Endothelial cell of umbilical vein (primary cell): ENCODE measurements around the gene ABCC11. TPM values are rescaled to one million over a fixed set of nuclear protein-coding genes. Genes with fewer than 3 reads are reported as not detected.

Experiments
- BruUV-seq: library from RNA; stranded (reverse); fragments of 400-500 nt; replicated peaks from 2 replicates; lab custom pipeline; 2021; lab: Mats Ljungman, UMichigan
- CTCF ChIA-PET: fragments of 300-600, 350-600 bp; sonication (Branson Sonifier 250); formaldehyde crosslinking; loops from one replicate; lab custom pipeline; 2021; ENCODE audit warnings: antibody characterized with exemption, inconsistent platforms; lab: Charles Lee
- POLR2A ChIA-PET: fragments of 300-600, 350-600 bp; sonication (Branson Sonifier 250); formaldehyde crosslinking; loops from one replicate; lab custom pipeline; 2021; ENCODE audit warnings: antibody characterized with exemption, inconsistent platforms; lab: Charles Lee
- DNase-seq: peaks from one replicate; pipeline ENCODE4 v3.0.0-alpha.2; 2011; ENCODE audit warnings: low read depth, low spot score
- FAIRE-seq: peaks from 2 replicates; lab custom pipeline; 2011; peaks lifted over from hg19 to GRCh38; lab: Jason Lieb, UNC
- H2AFZ ChIP-seq: 2 replicates; pipeline ENCODE4 v1.6.0; 2012; ENCODE audit warnings: low read depth, low read length, control low read depth, inconsistent platforms
- H3K27ac ChIP-seq: 2 replicates; pipeline ENCODE4 v1.5.1; 2011; ENCODE audit warnings: low read depth, mild to moderate bottlenecking, control low read depth, low read length, moderate library complexity; ENCODE audit not compliant: insufficient read depth
- H3K27me3 ChIP-seq, 2 experiments: 2 replicates each; pipeline versions ENCODE4 v1.6.0 to v1.6.1; 2011; ENCODE audit warnings: low read length in 2 of 2, mixed read lengths in 1 of 2; ENCODE audit not compliant: control insufficient read depth in 2 of 2, insufficient read depth in 2 of 2
- H3K36me3 ChIP-seq, 2 experiments: 2 replicates in 1 of 2; 3 replicates in 1 of 2; pipeline ENCODE4 v1.5.1; 2011; ENCODE audit warnings: low read length in 2 of 2, mild to moderate bottlenecking in 1 of 2, moderate library complexity in 1 of 2; ENCODE audit not compliant: control insufficient read depth in 2 of 2, insufficient read depth in 2 of 2; ENCODE audit errors: extremely low read depth in 1 of 2
- H3K4me1 ChIP-seq: 3 replicates; pipeline ENCODE4 v1.5.1; 2011; ENCODE audit warnings: mild to moderate bottlenecking, low read length; ENCODE audit not compliant: control insufficient read depth, insufficient read depth; ENCODE audit errors: extremely low read depth
- H3K4me2 ChIP-seq: 2 replicates; pipeline ENCODE4 v1.6.1; 2011; ENCODE audit warnings: low read length, control low read depth, mixed read lengths; ENCODE audit not compliant: insufficient read depth
- H3K4me3 ChIP-seq, 3 experiments: fragments of 200-600 bp in 1 of 3; sonication (generic), shearing (Covaris generic) in 1 of 3; replicated peaks in 1 of 3; 2 replicates each; pipeline ENCODE4 v1.5.1; 2011 to 2016; ENCODE audit warnings: control low read depth in 3 of 3, low read length in 3 of 3, mild to moderate bottlenecking in 2 of 3, inconsistent platforms in 1 of 3, low read depth in 1 of 3, moderate library complexity in 1 of 3; ENCODE audit not compliant: insufficient read depth in 1 of 3
- H3K79me2 ChIP-seq: 2 replicates; pipeline ENCODE4 v1.6.0; 2012; ENCODE audit warnings: low read length, inconsistent platforms; ENCODE audit not compliant: control insufficient read depth, insufficient read depth
- H3K9ac ChIP-seq: replicated peaks from 2 replicates; pipeline ENCODE3; 2011; ENCODE audit warnings: low read length, control low read depth; ENCODE audit not compliant: insufficient read depth; ENCODE audit errors: extremely low read depth
- H3K9me1 ChIP-seq: replicated peaks from 3 replicates; pipeline ENCODE4 v1.6.0; 2011; ENCODE audit warnings: mild to moderate bottlenecking, low read length; ENCODE audit not compliant: control insufficient read depth, insufficient read depth; ENCODE audit errors: extremely low read depth
- H3K9me3 ChIP-seq: replicated peaks from 2 replicates; pipeline ENCODE4 v1.5.1; 2012; ENCODE audit warnings: low read length, inconsistent platforms; ENCODE audit not compliant: control insufficient read depth, insufficient read depth
- H4K20me1 ChIP-seq: replicated peaks from 2 replicates; pipeline ENCODE3; 2011; ENCODE audit warnings: mild to moderate bottlenecking, low read length; ENCODE audit not compliant: control insufficient read depth, insufficient read depth; ENCODE audit errors: extremely low read depth
- EZH2 ChIP-seq: IDR thresholded peaks from 2 replicates; pipeline ENCODE4 v1.6.1; 2012; ENCODE audit warnings: borderline replicate concordance, low read depth, mild to moderate bottlenecking, moderate library complexity, low read length, inconsistent platforms; ENCODE audit not compliant: severe bottlenecking
- FOS ChIP-seq: IDR thresholded peaks from 2 replicates; pipeline ENCODE4 v1.6.1; 2011; ENCODE audit warnings: mild to moderate bottlenecking, low read length, moderate library complexity, borderline replicate concordance; ENCODE audit not compliant: insufficient read depth
- GATA2 ChIP-seq: IDR thresholded peaks from 2 replicates; pipeline ENCODE4 v1.7.0; 2011; ENCODE audit warnings: low read depth, mild to moderate bottlenecking, moderate library complexity, mixed read lengths, low read length; ENCODE audit not compliant: insufficient read length, insufficient read depth
- JUN ChIP-seq: IDR thresholded peaks from 2 replicates; pipeline ENCODE4 v1.6.1; 2011; ENCODE audit warnings: borderline replicate concordance, low read depth; ENCODE audit not compliant: insufficient read length, insufficient read depth
- MYC ChIP-seq: IDR thresholded peaks from one replicate; pipeline ENCODE4 v1.6.1; 2011; ENCODE audit warnings: mild to moderate bottlenecking, low read depth, low read length
- POLR2A ChIP-seq: IDR thresholded peaks from 2 replicates; pipeline ENCODE4 v1.6.1; 2012; ENCODE audit warnings: low read depth, mild to moderate bottlenecking, control low read depth, low read length
- POLR2AphosphoS5 ChIP-seq: IDR thresholded peaks from 2 replicates; pipeline ENCODE4 v1.6.1; 2012; ENCODE audit warnings: low read depth, mild to moderate bottlenecking, control low read depth, low read length, moderate library complexity; ENCODE audit not compliant: insufficient read depth
- dilution Hi-C: fragments of 300-500 bp; cut with MboI; formaldehyde crosslinking; loops from one replicate; pipeline ENCODE4 v1.15.0; 2019; ENCODE audit warnings: low sequenced_read_pairs; ENCODE audit not compliant: extremely low pct_ligation_motif_present
- intact Hi-C: fragments of 100-400 bp; cut with micrococcal nuclease; formaldehyde crosslinking; loops from one replicate; pipeline ENCODE4 v1.10.0; 2022
- polyA plus RNA-seq, 4 experiments: library from polyadenylated mRNA; depleted of rRNA in 3 of 4; stranded (reverse) in 3 of 4; unstranded in 1 of 4; fragments of >200 nt; gene quantifications; 2 replicates each; pipeline versions ENCODE4 v1.2.1 to v1.2.3, GENCODE V29; 2011 to 2012; ENCODE audit warnings: missing spikeins in 1 of 4
- total RNA-seq: library from RNA; stranded (reverse); gene quantifications from 2 replicates; pipeline ENCODE4 v1.2.3, GENCODE V29; 2021
- TF ChIP-seq, protein P1 (sequence below), 2 donors: IDR thresholded peaks; 1 replicate in 1 of 2; 2 replicates in 1 of 2; pipeline ENCODE4 v1.5.1; 2011; ENCODE audit warnings: low read length in 2 of 2, mild to moderate bottlenecking in 2 of 2, moderate library complexity in 2 of 2, control low read depth in 1 of 2, inconsistent platforms in 1 of 2, low read depth in 1 of 2; ENCODE audit not compliant: insufficient read depth in 1 of 2; ENCODE audit errors: extremely low read depth in 1 of 2
- TF ChIP-seq, protein P2 (sequence below): IDR thresholded peaks from 2 replicates; pipeline ENCODE4 v1.6.1; 2011; ENCODE audit not compliant: insufficient read depth, insufficient read length

The ABCC11 gene
- total and polyA plus RNA-seq, 2 donors (not counting 3 experiments of a cell fraction or from before 2014, with no cell fraction given): 0.08 TPM; not detected in 1

DNA sequence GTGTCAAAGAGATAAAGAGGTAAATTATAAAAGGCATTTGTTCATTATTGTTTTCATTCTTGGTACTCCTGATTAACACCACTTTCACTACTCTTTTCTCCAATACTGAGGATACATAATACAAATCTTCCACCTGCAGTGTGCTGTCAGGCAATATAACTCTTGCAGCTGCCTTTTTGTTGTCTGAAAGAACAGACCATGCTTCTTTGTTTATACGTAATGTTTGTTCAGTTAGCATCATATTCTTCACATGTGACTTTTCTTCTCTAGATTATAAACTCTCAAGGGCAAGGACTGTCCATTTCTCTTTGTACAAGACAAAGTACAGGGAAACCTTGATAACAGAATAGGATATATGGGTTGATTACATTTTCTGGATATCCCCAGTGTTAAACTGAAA, 14.2 kb upstream of the ABCC11 start:
- Histone ChIP-seq H3K9me3 (no peaks in the 10 kb centered on the region), H4K20me1 (no peaks in the 10 kb centered on the region), H3K4me3 (no peak overlapping the region), H2AFZ (no peak overlapping the region), H3K79me2 (no peaks in the 10 kb centered on the region), H3K27ac (no peak overlapping the region), H3K4me2 (no peak overlapping the region), H3K9me1 (no peaks in the 10 kb centered on the region), H3K9ac (no peak overlapping the region), H3K27me3 (no peaks in the 10 kb centered on the region), H3K4me1 (no peaks in the 10 kb centered on the region), H3K36me3 (peaks cover 3 to 9% of the 10 kb centered on the region in 2 experiments)
- intact Hi-C loops (no loop called here), dilution Hi-C loops (no loop called here)
- no TSS peak for BruUV-seq
- no peak for DNase-seq
- CTCF ChIA-PET: no interaction called here
- POLR2A ChIA-PET: no interaction called here
- TF ChIP-seq JUN: no peak
- TF ChIP-seq GATA2: no peak
- no peak for TF ChIP-seq EZH2
- no peak for TF ChIP-seq FOS
- no peak for TF ChIP-seq POLR2AphosphoS5
- TF ChIP-seq, protein P1, sequence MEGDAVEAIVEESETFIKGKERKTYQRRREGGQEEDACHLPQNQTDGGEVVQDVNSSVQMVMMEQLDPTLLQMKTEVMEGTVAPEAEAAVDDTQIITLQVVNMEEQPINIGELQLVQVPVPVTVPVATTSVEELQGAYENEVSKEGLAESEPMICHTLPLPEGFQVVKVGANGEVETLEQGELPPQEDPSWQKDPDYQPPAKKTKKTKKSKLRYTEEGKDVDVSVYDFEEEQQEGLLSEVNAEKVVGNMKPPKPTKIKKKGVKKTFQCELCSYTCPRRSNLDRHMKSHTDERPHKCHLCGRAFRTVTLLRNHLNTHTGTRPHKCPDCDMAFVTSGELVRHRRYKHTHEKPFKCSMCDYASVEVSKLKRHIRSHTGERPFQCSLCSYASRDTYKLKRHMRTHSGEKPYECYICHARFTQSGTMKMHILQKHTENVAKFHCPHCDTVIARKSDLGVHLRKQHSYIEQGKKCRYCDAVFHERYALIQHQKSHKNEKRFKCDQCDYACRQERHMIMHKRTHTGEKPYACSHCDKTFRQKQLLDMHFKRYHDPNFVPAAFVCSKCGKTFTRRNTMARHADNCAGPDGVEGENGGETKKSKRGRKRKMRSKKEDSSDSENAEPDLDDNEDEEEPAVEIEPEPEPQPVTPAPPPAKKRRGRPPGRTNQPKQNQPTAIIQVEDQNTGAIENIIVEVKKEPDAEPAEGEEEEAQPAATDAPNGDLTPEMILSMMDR (IDR thresholded peaks at IDR 0.05; ENCODE audit: extremely low read depth in 1 of 2, insufficient read depth in 1 of 2, low read depth in 1 of 2, low read length in 2 of 2): no peak
- no peak for TF ChIP-seq MYC
- TF ChIP-seq, protein P2, sequence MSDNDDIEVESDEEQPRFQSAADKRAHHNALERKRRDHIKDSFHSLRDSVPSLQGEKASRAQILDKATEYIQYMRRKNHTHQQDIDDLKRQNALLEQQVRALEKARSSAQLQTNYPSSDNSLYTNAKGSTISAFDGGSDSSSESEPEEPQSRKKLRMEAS: no peak
- no peak for TF ChIP-seq POLR2A
- FAIRE-seq: no peak
